Right cardiac atrium (tissue), 5 donors: ENCODE results near the gene HUWE1. TPM values are rescaled to one million over a fixed set of nuclear protein-coding genes. Genes with fewer than 3 reads are reported as not detected.
"Not testable (repeated sequence)": the region's sequence is repeated elsewhere in the genome, so short reads cannot be mapped to it uniquely, and the experiment has no call there.

Experiments used
- ATAC-seq, 2 donors: fragments of 200-7000 bp; cut with Tn5 transposase; one replicate each; pipeline versions ENCODE4 v1.8.0 to v1.9.1; 2020; ENCODE audit warnings: moderate library complexity in 2 of 2, mild to moderate bottlenecking in 1 of 2
- DNase-seq, 3 donors: peaks; one replicate each; pipeline ENCODE4 v3.0.0-alpha.2; 2020
- H3K27ac ChIP-seq: one replicate; pipeline ENCODE4 v1.5.1; 2013; ENCODE audit warnings: mild to moderate bottlenecking, low read length, control low read depth, moderate library complexity
- H3K27me3 ChIP-seq: one replicate; pipeline ENCODE4 v1.6.1; 2013; ENCODE audit not compliant: control insufficient read depth, insufficient read depth
- H3K4me1 ChIP-seq: one replicate; pipeline ENCODE4 v1.6.1; 2013; ENCODE audit warnings: low read length; ENCODE audit not compliant: control insufficient read depth, insufficient read depth
- H3K4me3 ChIP-seq: one replicate; pipeline ENCODE4 v1.5.1; 2013; ENCODE audit warnings: low read length, control low read depth
- H3K9me3 ChIP-seq: one replicate; pipeline ENCODE4 v1.6.1; 2013; ENCODE audit warnings: low read length; ENCODE audit not compliant: control insufficient read depth
- WGBS: extraction: QIAGEN DNeasy Blood & Tissue Kit; methylation state at CpG from one replicate; pipeline ENCODE4 v1.1.7; 2013; 5-methylcytosine and 5-hydroxymethylcytosine counted together
- intact Hi-C, 4 donors: fragments of 100-400 bp; cut with DNase I; formaldehyde crosslinking; loops; one replicate each; pipeline versions ENCODE4 v1.11.0 to v1.14.0; 2022 to 2023
- polyA plus RNA-seq: library from polyadenylated mRNA; stranded (reverse); fragments of 200-250 nt; gene quantifications from one replicate; pipeline ENCODE4 v1.2.3, GENCODE V29; 2013
- total RNA-seq, 4 donors: library from RNA; stranded (reverse); fragmentation: NEBNext Ultra II Directional; extraction: Animal tissue kit (Norgen Biotek cat#: 25700); gene quantifications; one replicate each; pipeline ENCODE4 v1.2.1, GENCODE V29; 2021
- donor health status: healthy with polysubstance abuse.
- donor health status: DM: no; HTN: yes; CAD: no.
- donor health status: DM: no; HTN: no; CAD: no.
- donor health status: DM: no; HTN: yes; CAD: no; lungs with severe emphysema.
- donor health status: DM: yes; HTN: yes; CAD: no.

The HUWE1 gene
- total and polyA plus RNA-seq, 5 donors = 46.7 to 159 (median 117) TPM

GRCh38 chrX:53561912-53562311, 124.6 kb downstream of the HUWE1 start:
- Histone ChIP-seq H3K4me1 (no peaks in the 10 kb centered on the region), H3K27ac (no peak overlapping the region), H3K4me3 (no peak overlapping the region), H3K27me3 (no peaks in the 10 kb centered on the region), H3K9me3 (no peaks in the 10 kb centered on the region)
- ATAC-seq = no peak
- DNase-seq = no peak
- 90% methylated on average over 3 of the region's 3 CpGs for whole genome bisulfite sequencing
- intact Hi-C loops = loop anchor here in 1 of 4 donors (10.0 kb wide), 1 partner anchor 53 kb away; no protein-coding TSS in a partner anchor

GRCh38 chrX:53558646-53559045, 127.9 kb downstream of the HUWE1 start:
- 81% methylated on average over 6 of the region's 6 CpGs for WGBS
- H3K4me3 ChIP-seq = no peak overlapping the region
- DNase-seq (no peak), ATAC-seq (no peak)
- H3K27me3 ChIP-seq = no peaks in the 10 kb centered on the region
- intact Hi-C loops = no loop called here
- H3K4me1 ChIP-seq = no peaks in the 10 kb centered on the region
- no peaks in the 10 kb centered on the region for H3K9me3 ChIP-seq
- no peak overlapping the region for H3K27ac ChIP-seq

- Histone ChIP-seq H3K27ac (no peak overlapping the region), H3K27me3 (no peaks in the 10 kb centered on the region), H3K9me3 (no peaks in the 10 kb centered on the region), H3K4me3 (no peak overlapping the region), H3K4me1 (no peaks in the 10 kb centered on the region)
- DNase-seq (no peak), ATAC-seq (peak in 1 of 2 donors; percentile 36)
- intact Hi-C loops = no loop called here
- 57% methylated on average over 3 of the region's 3 CpGs for WGBS
Measured at GRCh38 chrX:53556868-53557267, 129.7 kb downstream of the HUWE1 start.

- DNase-seq = peak in 1 of 3 donors; percentile 30
- no peaks in the 10 kb centered on the region for H3K4me1 ChIP-seq
- no peaks in the 10 kb centered on the region for H3K27me3 ChIP-seq
- whole genome bisulfite sequencing = 95% methylated on average over 18 of the region's 18 CpGs
- peak in 1 of 2 donors; percentile 51 for ATAC-seq
- no peak overlapping the region for H3K4me3 ChIP-seq
- no peak overlapping the region for H3K27ac ChIP-seq
- intact Hi-C loops = no loop called here
- no peaks in the 10 kb centered on the region for H3K9me3 ChIP-seq
Measured at GRCh38 chrX:53550756-53551463, 135.6 kb downstream of the HUWE1 start.

GRCh38 chrX:53547668-53548067, 138.9 kb downstream of the HUWE1 start:
- Histone ChIP-seq H3K27ac (no peak overlapping the region), H3K4me3 (no peak overlapping the region), H3K9me3 (no peaks in the 10 kb centered on the region), H3K4me1 (no peaks in the 10 kb centered on the region), H3K27me3 (no peaks in the 10 kb centered on the region)
- DNase-seq (no peak), ATAC-seq (no peak)
- WGBS = 94% methylated on average over 12 of the region's 12 CpGs
- intact Hi-C loops = no loop called here

GRCh38 chrX:53544936-53545335, 141.6 kb downstream of the HUWE1 start:
- 94% methylated on average over 9 of the region's 9 CpGs for WGBS
- Histone ChIP-seq H3K9me3 (no peaks in the 10 kb centered on the region), H3K27me3 (no peaks in the 10 kb centered on the region), H3K4me3 (no peak overlapping the region), H3K27ac (no peak overlapping the region), H3K4me1 (no peaks in the 10 kb centered on the region)
- DNase-seq = no peak
- intact Hi-C loops = no loop called here
- no peak for ATAC-seq

GRCh38 chrX:53538781-53539180, 147.7 kb downstream of the HUWE1 start:
- no peak for ATAC-seq
- intact Hi-C loops = no loop called here
- H3K9me3 ChIP-seq = no peaks in the 10 kb centered on the region
- WGBS = 57% methylated on average over 8 of the region's 8 CpGs
- H3K27ac ChIP-seq = no peak overlapping the region
- no peaks in the 10 kb centered on the region for H3K27me3 ChIP-seq
- no peak for DNase-seq
- H3K4me3 ChIP-seq = no peak overlapping the region
- H3K4me1 ChIP-seq = no peaks in the 10 kb centered on the region

GRCh38 chrX:53531255-53531966, 155.1 kb downstream of the HUWE1 start:
- DNase-seq, H3K4me3 ChIP-seq, H3K4me1 ChIP-seq, ATAC-seq, intact Hi-C loops, H3K9me3 ChIP-seq, H3K27me3 ChIP-seq, H3K27ac ChIP-seq: not testable (repeated sequence)
- WGBS = 81% methylated on average over 21 of the region's 21 CpGs

- Histone ChIP-seq H3K27me3 (no peaks in the 10 kb centered on the region), H3K9me3 (no peaks in the 10 kb centered on the region), H3K27ac (no peak overlapping the region), H3K4me1 (no peaks in the 10 kb centered on the region), H3K4me3 (no peak overlapping the region)
- DNase-seq (no peak), ATAC-seq (no peak)
- intact Hi-C loops = no loop called here
Measured at GRCh38 chrX:53526999-53527398, 159.5 kb downstream of the HUWE1 start.

GRCh38 chrX:53511322-53511721, 175.2 kb downstream of the HUWE1 start:
- H3K9me3 ChIP-seq = no peaks in the 10 kb centered on the region
- ATAC-seq (no peak), DNase-seq (no peak)
- intact Hi-C loops = no loop called here
- no peak overlapping the region for H3K4me3 ChIP-seq
- H3K27ac ChIP-seq = no peak overlapping the region
- 91% methylated on average over 2 of the region's 2 CpGs for WGBS
- no peaks in the 10 kb centered on the region for H3K27me3 ChIP-seq
- no peaks in the 10 kb centered on the region for H3K4me1 ChIP-seq

- H3K4me3 ChIP-seq, H3K27me3 ChIP-seq, H3K27ac ChIP-seq, H3K9me3 ChIP-seq, ATAC-seq, DNase-seq, intact Hi-C loops, H3K4me1 ChIP-seq: not testable (repeated sequence)
- 92% methylated on average over 28 of the region's 28 CpGs for WGBS
Measured at GRCh38 chrX:53504035-53504434, 182.5 kb downstream of the HUWE1 start.
